Femur (tissue), 1 donor: ENCODE measurements around the gene UPF3B.
"Not testable (repeated sequence)": the region's sequence is repeated elsewhere in the genome, so short reads cannot be mapped to it uniquely, and the experiment has no call there.

ENCODE experiments used
- DNase-seq: peaks from one replicate; pipeline ENCODE4 v3.0.0-alpha.2; 2017

The UPF3B gene

DNA sequence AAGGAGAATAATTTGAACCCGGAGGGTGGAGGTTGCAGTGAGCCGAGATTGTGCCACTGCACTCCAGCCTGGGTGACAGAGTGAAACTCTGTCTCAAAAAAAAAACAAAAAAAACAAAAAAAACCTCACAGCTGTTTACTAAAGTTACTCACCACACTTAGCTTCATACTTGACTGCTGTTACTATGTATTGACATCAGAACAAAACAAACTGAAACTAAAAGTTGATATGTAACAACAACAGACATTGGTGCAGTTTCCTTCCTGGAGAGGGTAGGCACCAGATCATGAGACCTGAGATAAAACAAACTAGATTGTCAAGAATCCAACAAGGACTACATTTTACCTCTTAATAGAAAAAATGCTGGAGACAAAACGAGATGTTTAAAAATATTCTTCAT lies 31.1 kb downstream of the UPF3B start:
- not testable (repeated sequence) for DNase-seq

DNA sequence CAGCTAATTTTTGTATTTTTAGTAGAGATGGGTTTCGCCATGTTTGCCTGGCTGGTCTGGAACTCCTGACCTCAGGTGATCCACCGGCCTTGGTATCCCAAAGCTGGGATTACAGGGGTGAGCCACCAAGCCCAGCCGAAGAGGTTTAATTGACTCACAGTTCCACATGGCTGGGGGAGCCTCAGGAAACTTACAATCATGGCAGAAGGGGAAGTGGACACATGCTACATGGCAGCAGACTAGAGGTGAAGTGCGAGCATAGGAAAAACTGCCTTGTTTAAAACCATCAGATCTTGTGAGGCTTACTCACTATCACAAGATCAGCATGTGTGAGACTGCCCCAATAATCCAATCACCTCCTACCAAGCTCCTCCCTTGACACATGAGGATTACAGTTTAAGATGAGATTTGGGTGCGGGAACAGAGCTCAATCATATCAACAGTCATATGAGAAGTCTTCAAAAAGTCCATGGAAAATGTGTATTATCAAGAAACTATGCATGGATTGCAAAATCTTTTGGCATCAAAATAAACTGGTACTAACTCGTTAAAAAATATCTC lies 35.6 kb downstream of the UPF3B start:
- DNase-seq: no peak

DNA sequence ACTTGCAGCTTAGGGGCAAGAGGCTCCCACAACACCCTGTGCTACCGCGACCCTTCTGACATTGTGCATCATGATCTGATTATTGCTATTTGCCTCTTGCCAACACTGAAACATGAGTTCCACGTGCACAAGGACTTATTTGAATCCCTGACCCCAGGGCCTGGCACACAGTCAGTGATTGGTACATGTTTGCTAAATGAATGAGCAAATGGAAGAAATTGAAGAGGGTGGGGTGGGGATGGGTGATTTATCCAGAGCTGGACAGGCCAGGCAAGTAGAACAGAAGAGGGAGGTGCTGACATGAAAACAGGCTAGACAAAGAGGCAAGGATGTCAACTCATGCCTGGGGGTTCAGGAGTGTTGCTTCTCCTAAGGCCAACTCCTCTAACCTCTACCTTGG lies 36.5 kb downstream of the UPF3B start:
- no peak for DNase-seq

DNA sequence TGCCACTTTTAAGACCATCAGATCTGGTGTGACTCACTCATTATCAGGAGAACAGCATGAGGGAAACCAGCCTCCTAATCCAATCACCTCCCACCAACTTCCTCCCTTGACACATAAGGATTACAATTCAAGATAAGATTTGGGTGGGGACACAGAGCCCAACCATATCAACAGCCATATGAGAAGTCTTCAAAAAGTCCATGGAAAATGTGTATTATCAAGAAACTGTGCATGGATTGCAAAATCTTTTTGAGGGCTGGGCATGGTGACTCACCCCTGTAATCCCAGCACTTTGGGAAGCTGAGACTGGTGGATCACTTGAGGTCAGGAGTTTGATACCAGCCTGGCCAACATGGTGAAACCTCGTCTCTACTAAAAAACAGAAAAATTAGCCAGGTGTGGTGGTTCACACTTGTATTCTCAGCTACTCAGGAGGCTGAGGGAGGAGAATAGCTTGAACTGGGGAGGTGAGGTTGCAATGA lies 43.5 kb downstream of the UPF3B start:
- DNase-seq: no peak

DNA sequence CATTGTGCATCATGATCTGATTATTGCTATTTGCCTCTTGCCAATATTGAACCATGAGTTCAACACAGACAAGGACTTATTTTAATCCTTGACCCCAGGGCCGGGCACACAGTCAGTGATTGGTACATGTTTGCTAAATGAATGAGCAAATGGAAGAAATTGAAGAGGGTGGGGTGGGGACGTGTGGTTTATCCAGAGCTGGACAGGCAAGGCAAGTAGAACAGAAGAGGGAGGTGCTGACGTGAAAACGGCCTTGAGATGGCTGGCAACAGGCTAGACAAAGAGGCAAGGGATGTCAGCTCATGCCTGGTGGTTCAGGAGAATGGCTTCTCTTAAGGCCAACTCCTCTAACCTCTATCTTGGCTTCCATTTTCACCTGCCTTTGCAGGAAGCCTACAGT lies 44.3 kb downstream of the UPF3B start:
- DNase-seq: not testable (repeated sequence)

DNA sequence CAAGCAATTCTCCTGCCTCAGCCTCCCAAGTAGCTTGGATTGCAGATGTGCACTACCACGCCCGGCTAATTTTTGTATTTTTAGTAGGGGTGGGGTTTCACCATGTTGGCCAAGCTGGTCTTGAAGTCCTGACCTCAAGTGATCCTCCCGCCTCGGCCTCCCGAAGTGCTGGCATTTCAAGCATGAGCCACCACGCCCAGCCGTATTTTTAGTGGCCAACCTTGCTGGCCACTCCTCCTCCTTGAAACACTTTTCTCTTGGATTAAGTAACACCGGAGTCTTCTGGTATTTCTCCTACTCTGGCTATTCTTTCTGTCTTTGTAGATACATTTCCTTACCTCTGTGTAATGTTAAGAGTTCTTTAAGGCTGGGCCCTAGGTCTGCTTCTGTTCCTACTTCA lies 50.2 kb downstream of the UPF3B start:
- DNase-seq: no peak

DNA sequence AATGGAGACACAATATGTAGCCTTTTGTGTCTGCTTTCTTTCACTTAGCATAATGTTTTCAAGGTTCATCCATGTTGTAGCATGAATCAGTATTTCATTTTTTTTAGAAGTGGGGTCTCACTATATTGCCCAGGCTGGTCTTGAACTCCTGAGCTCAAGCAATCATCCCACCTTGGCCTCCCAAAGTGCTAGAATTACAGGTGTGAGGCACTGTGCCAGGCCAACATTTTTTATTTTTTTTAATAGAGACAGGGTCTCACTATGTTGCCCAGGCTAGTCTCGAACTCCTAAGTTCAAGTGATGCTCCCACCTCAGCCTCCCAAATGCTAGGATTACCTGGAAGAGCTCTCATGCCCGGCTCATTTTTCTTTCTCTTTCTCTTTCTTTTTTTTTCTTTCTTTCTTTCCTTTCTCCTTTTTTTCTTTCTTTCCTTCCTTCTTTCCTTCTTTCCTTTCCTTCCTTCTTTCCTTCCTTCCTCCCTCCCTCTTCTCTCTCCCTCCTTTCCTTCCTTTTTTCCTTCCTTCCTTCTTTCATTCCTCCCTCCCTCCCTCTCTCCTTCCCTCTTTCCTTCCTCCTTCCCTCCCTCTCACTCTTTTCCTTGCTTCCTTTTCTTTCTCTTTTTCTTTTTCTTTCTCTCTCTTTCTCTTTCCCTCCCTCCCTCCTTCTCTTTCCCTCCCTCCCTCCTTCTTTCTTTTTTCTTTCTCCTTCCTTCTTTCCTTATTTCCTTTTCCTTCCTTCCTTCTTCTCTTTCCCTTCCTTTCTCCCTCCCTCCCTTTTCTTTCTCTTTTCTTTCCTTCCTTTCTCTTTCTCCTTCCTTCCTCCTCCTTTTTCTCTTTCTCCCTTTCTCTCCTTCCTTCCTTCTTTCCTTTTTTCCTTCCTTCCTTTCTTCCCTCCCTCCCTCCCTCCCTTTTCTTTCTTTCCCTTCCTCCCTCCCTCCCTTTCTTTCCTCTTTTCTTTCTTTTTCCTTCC lies 51.2 kb downstream of the UPF3B start:
- DNase-seq: no peak

DNA sequence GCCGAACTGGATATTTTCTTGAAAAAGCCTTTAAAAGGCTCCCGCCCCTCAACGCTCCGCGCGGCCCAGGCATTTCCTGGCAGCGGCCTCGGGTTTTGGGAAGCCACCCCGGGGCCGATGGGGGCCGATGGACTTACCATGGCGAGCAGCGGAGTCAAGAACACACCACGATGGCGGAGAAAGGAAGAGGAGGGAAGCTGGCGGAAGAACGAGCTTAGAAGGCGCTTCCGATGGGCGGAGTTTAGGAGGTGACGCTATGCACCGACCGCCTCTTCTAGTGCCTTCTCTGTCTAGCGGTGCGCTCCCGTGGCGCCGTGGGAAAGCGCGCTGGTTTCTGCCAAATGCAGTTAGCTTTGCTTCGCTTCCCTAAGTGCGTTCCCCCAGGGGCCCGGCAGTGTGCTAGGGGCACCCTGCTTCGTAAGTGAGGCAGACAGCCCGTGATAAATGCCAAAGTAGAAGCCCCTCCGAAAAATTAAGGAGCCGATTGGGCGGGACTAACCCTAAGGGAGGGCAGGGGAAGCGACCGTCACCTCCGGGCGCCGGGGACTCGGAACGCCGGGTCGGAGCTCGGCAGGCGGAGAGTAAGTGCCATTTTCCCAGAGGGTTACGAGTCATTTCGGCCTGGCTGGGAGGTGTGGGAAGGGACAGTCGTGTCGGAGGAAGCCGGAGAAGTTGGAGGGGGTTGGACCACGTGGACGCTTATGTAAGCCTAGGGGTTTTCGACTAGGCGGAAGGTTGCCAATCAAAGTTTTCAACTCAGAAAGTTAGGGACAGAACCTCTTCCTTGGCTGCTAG lies 61.1 kb downstream of the UPF3B start, which contains the start of gene RPL39:
RPL39 (minus strand) TSS at position 194 of the 795 bp plus-strand sequence; CDS start at position 140, 54 bp downstream.
- peak; percentile 91 for DNase-seq

DNA sequence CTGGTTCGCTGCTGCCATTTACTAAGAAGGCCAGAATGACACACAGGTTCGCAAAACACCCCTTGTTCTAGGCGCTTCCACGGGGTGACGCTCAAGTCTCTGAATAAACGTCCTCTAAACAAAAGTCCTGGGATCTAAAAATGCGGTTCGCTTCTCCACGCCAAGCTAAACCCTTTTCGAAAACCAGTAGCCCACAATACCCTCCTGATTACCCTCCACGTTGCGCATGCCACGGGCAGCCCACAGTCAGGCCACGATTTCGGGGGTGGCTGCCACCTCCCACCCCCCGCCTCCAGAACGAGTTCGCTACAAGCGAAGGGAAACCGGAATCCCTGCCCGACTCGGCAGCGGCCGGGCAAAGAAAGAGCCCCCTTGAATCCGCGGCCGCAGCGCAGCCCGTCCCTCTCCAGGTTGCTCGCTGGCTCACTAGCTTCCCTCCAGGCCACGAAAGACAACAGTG lies 61.8 kb downstream of the UPF3B start:
- peak; percentile 47 for DNase-seq

DNA sequence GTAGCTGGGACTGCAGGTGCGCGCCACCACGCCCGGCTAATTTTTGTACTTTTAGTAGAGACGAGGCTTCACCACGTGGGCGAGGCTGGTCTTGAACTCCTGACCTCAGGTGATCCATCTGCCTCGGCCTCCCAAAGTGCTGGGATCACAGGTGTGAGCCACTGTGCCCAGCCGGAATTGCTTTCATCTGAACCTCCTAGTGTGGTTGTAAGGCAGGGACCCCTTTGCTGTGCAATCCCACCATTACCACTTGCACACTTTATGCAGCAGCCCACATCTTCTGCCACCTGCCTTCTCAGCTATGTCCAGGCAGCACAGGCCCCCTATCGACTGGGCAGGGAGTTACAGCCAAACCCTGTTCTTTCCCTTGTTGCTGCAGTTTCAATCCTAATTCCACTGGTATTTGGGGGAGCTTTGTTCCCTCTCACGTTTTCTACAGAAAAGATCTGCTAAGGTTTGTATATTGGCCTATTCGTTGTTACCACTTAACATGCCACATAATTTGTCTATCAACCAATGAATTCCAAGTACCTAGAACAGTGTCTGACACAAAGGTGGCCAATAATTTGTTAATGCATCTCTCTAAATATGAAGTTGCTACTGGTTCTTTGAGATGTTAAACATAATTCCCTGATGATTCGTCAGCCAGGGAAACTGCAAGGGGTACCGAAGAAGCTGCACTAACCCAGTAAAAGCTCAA lies 67.9 kb downstream of the UPF3B start:
- no peak for DNase-seq
